Ishikawa (cell line): ENCODE data around the gene LSAMP.

Experiments
- CEBPB ChIP-seq: IDR thresholded peaks from 2 replicates; pipeline ENCODE4 v1.6.1; 2012
- CREB1 ChIP-seq: IDR thresholded peaks from 2 replicates; pipeline ENCODE4 v1.6.1; 2012; ENCODE audit warnings: low read depth
- EGR1 ChIP-seq: IDR thresholded peaks from 2 replicates; pipeline ENCODE4 v1.6.1; 2012
- EP300 ChIP-seq: IDR thresholded peaks from 2 replicates; pipeline ENCODE4 v1.6.1; 2012; ENCODE audit warnings: borderline replicate concordance
- FOXM1 ChIP-seq: IDR thresholded peaks from 2 replicates; pipeline ENCODE4 v1.6.1; 2012; ENCODE audit warnings: low read depth, borderline replicate concordance
- NFIC ChIP-seq: IDR thresholded peaks from 2 replicates; pipeline ENCODE4 v1.6.1; 2012
- RAD21 ChIP-seq: IDR thresholded peaks from 2 replicates; pipeline ENCODE4 v1.6.1; 2012; ENCODE audit warnings: low read depth
- TAF1 ChIP-seq: IDR thresholded peaks from 2 replicates; pipeline ENCODE4 v1.6.1; 2012; ENCODE audit warnings: low read depth, mild to moderate bottlenecking
- TCF12 ChIP-seq: IDR thresholded peaks from 2 replicates; pipeline ENCODE4 v1.6.1; 2012; ENCODE audit warnings: low read depth
- TEAD4 ChIP-seq: IDR thresholded peaks from 2 replicates; pipeline ENCODE4 v1.6.1; 2012
- YY1 ChIP-seq: IDR thresholded peaks from 2 replicates; pipeline ENCODE4 v1.6.1; 2012; ENCODE audit warnings: low read depth
- ZBTB7A ChIP-seq: IDR thresholded peaks from 2 replicates; pipeline ENCODE4 v1.6.1; 2012; ENCODE audit warnings: low read depth
- TF ChIP-seq, protein P1 (sequence below): IDR thresholded peaks from 2 replicates; pipeline ENCODE4 v1.6.1; 2012
- TF ChIP-seq, protein P2 (sequence below): IDR thresholded peaks from 2 replicates; pipeline ENCODE4 v1.6.1; 2012; ENCODE audit warnings: low read depth, mild to moderate bottlenecking
- TF ChIP-seq, protein P3 (sequence below): IDR thresholded peaks from 2 replicates; pipeline ENCODE4 v1.6.1; 2012

Gene LSAMP

DNA sequence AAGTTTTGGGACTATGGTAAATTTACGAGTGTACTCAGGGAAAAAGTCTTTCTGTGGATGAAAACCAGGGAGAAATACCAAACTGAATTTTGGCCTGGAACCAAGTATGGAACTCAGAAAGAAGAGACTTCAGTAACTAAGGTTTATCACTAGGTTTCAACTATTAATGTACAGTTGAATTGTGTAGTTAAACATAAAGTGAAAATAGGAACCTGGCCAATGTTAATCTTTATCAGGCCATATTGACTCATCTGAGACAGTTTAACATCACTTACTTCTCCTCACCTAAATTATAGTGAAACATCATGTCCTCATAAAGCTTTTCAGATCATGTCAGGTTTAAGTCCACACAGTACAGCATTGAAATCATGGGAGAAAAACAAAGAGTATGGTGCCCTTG lies 197.7 kb downstream of the LSAMP start:
- TF ChIP-seq TCF12: no peak
- TF ChIP-seq ZBTB7A: no peak
- TF ChIP-seq YY1: no peak
- TF ChIP-seq, protein P1, sequence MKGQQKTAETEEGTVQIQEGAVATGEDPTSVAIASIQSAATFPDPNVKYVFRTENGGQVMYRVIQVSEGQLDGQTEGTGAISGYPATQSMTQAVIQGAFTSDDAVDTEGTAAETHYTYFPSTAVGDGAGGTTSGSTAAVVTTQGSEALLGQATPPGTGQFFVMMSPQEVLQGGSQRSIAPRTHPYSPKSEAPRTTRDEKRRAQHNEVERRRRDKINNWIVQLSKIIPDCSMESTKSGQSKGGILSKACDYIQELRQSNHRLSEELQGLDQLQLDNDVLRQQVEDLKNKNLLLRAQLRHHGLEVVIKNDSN: no peak
- TF ChIP-seq RAD21: no peak
- TF ChIP-seq EGR1: no peak
- TF ChIP-seq EP300: no peak
- no peak for TF ChIP-seq CEBPB
- TF ChIP-seq, protein P2, sequence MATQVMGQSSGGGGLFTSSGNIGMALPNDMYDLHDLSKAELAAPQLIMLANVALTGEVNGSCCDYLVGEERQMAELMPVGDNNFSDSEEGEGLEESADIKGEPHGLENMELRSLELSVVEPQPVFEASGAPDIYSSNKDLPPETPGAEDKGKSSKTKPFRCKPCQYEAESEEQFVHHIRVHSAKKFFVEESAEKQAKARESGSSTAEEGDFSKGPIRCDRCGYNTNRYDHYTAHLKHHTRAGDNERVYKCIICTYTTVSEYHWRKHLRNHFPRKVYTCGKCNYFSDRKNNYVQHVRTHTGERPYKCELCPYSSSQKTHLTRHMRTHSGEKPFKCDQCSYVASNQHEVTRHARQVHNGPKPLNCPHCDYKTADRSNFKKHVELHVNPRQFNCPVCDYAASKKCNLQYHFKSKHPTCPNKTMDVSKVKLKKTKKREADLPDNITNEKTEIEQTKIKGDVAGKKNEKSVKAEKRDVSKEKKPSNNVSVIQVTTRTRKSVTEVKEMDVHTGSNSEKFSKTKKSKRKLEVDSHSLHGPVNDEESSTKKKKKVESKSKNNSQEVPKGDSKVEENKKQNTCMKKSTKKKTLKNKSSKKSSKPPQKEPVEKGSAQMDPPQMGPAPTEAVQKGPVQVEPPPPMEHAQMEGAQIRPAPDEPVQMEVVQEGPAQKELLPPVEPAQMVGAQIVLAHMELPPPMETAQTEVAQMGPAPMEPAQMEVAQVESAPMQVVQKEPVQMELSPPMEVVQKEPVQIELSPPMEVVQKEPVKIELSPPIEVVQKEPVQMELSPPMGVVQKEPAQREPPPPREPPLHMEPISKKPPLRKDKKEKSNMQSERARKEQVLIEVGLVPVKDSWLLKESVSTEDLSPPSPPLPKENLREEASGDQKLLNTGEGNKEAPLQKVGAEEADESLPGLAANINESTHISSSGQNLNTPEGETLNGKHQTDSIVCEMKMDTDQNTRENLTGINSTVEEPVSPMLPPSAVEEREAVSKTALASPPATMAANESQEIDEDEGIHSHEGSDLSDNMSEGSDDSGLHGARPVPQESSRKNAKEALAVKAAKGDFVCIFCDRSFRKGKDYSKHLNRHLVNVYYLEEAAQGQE: no peak
- no peak for TF ChIP-seq CREB1
- TF ChIP-seq FOXM1: no peak
- no peak for TF ChIP-seq NFIC
- no peak for TF ChIP-seq TAF1

DNA sequence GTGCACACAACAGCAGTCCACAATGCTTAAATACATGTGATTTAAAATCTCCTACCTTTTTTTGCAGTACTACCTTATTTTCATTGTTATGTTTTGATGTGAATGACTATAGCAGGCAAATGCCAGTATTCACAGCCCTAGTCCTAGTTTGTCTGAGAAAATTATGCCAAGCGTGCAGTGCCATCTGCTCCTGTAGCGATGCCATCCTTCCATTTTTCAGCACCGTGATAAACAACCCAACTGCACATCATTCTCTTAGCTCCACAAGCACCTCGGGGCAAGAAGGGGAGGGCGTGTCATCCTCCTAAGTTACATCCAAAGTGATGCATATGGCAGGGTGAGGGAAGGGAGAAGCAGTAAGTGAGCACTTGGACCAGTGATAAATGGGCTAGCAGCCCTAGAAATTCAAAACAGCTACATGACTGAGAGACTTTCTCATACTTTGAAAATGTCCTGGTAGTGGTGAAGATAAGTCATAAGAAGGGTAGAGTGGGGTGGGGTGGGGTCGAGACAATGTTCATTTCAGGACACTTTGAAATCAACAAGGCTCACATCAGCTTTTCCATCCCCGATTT lies 198.8 kb downstream of the LSAMP start:
- TF ChIP-seq, protein P1: no peak
- TF ChIP-seq NFIC: no peak
- TF ChIP-seq, protein P3, sequence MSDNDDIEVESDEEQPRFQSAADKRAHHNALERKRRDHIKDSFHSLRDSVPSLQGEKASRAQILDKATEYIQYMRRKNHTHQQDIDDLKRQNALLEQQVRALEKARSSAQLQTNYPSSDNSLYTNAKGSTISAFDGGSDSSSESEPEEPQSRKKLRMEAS: no peak
- TF ChIP-seq ZBTB7A: no peak
- TF ChIP-seq TAF1: no peak
- TF ChIP-seq, protein P2: no peak
- TF ChIP-seq EGR1: no peak
- TF ChIP-seq TCF12: no peak
- TF ChIP-seq RAD21: no peak
- TF ChIP-seq FOXM1: no peak
- TF ChIP-seq YY1: no peak
- no peak for TF ChIP-seq EP300
- no peak for TF ChIP-seq CEBPB
- no peak for TF ChIP-seq TEAD4
- TF ChIP-seq CREB1: no peak

DNA sequence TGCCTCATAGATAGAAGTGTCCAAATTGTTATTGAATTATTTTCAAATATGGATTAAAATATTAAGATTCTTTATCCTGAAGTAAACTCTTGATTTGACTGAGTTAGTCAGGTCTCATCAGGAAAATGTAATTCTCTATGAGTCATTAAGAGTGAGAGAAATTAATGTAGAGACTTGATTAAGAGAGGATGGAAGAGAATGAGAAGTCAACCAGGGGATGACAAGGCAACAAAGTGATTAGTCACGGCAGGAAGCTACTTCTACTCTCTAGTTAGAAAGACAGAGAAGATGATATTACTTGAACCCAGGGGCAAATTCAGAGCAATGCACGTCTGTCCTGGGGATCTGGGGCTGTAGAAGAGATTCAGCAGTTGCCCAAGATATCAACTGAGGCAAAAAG lies 202.5 kb downstream of the LSAMP start:
- TF ChIP-seq EGR1: no peak
- TF ChIP-seq TEAD4: no peak
- no peak for TF ChIP-seq TAF1
- no peak for TF ChIP-seq NFIC
- no peak for TF ChIP-seq CEBPB
- no peak for TF ChIP-seq CREB1
- TF ChIP-seq, protein P2: no peak
- no peak for TF ChIP-seq ZBTB7A
- no peak for TF ChIP-seq EP300
- TF ChIP-seq, protein P3: no peak

DNA sequence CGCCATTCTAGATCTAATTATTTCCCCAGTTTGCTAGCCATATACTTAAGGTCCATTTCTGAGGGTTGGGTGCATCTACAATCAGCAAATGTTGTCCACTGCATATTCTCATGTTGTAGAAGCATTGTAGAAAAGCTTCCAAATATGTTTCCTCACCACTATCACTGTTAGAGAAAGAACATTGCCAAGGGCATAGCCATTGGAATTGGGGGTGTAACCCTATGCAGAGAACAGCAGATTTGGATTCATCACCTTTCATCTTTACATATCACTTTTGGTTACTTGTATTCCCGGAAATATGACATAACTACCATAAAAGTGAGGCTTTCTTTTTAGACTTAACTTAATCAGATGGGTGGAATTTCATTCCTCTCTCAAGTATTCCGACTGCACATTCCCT lies 203.6 kb downstream of the LSAMP start:
- TF ChIP-seq YY1: no peak

DNA sequence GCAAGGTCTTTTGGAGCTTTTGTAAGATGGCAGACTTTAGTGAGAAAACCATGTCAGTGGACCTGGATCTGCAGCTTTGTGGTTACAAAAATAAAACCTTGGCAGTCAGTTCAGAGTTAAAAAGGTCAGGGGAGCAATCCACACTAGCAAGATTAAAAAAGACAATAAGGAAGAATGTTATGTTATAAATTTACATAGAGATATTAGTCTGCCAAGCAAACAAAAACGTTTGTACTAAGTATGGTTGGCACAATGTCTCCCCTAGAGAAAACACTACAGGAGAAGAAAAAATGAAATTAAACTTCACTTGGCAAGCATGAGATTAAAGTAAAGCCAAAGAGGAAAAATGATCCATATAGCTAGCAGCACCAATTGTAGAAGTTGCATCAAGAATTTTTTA lies 205.0 kb downstream of the LSAMP start:
- TF ChIP-seq RAD21 (no peak), FOXM1 (no peak), CREB1 (no peak), NFIC (no peak), TCF12 (no peak), EGR1 (no peak), TAF1 (no peak), ZBTB7A (no peak), EP300 (no peak), CEBPB (no peak)
- TF ChIP-seq, protein P1: no peak
- TF ChIP-seq, protein P2: no peak
- TF ChIP-seq, protein P3: no peak
